SK-N-MC (cell line): ENCODE measurements around the gene DPF3.
"Not testable (repeated sequence)": the region's sequence is repeated elsewhere in the genome, so short reads cannot be mapped to it uniquely, and the experiment has no call there.

Experiments used
- DNase-seq: peaks from one replicate; pipeline ENCODE4 v3.0.0-alpha.2; 2011; ENCODE audit warnings: low read depth, low spot score
- H3K27ac ChIP-seq: fragments of 200-600 bp; sonication (generic); 2 replicates; pipeline ENCODE4 v1.5.1; 2016; ENCODE audit warnings: mixed run types
- H3K36me3 ChIP-seq: fragments of 200-600 bp; sonication (generic); 2 replicates; pipeline ENCODE4 v1.6.1; 2017; ENCODE audit warnings: antibody characterized with exemption, low read length, mixed read lengths; ENCODE audit not compliant: insufficient read depth
- H3K4me3 ChIP-seq: fragments of 200-600 bp; sonication (generic); 2 replicates; pipeline ENCODE4 v1.5.1; 2016
- H3K9ac ChIP-seq: fragments of 200-600 bp; sonication (generic); 2 replicates; pipeline ENCODE4 v1.8.0; 2017; ENCODE audit warnings: mixed run types, mixed read lengths; ENCODE audit not compliant: insufficient read length
- H3K9me3 ChIP-seq: fragments of 200-600 bp; sonication (generic); 2 replicates; pipeline ENCODE4 v1.6.1; 2017; ENCODE audit warnings: low read depth, mild to moderate bottlenecking, antibody characterized with exemption, low read length, moderate library complexity, mixed read lengths
- EZH2 ChIP-seq: fragments of 200-600 bp; sonication (generic); IDR thresholded peaks from one replicate; pipeline ENCODE4 v1.6.1; 2017; ENCODE audit warnings: antibody characterized with exemption
- FOXP2 ChIP-seq: optimal IDR thresholded peaks from 2 replicates; pipeline ENCODE3; 2011; ENCODE audit warnings: mild to moderate bottlenecking, moderate library complexity; ENCODE audit not compliant: insufficient read depth; ENCODE audit errors: extremely low read length, control extremely low read depth
- POLR2AphosphoS5 ChIP-seq: IDR thresholded peaks from 2 replicates; pipeline ENCODE4 v1.6.1; 2012; ENCODE audit warnings: mild to moderate bottlenecking, low read depth, low read length, borderline replicate concordance

Gene DPF3

GRCh38 chr14:72880820-72881219 lies 13.1 kb downstream of the DPF3 start:
- Histone ChIP-seq H3K36me3 (no peaks in the 10 kb centered on the region), H3K27ac (no peak overlapping the region), H3K9ac (no peak overlapping the region), H3K9me3 (no peaks in the 10 kb centered on the region), H3K4me3 (no peak overlapping the region)
- TF ChIP-seq FOXP2 = no peak
- TF ChIP-seq EZH2 = no peak
- TF ChIP-seq POLR2AphosphoS5 = no peak
- DNase-seq = no peak

- no peak overlapping the region for H3K4me3 ChIP-seq
- no peaks in the 10 kb centered on the region for H3K9me3 ChIP-seq
- no peak overlapping the region for H3K27ac ChIP-seq
- H3K36me3 ChIP-seq = no peaks in the 10 kb centered on the region
- DNase-seq = no peak
- no peak for TF ChIP-seq POLR2AphosphoS5
- TF ChIP-seq EZH2 = no peak
- no peak for TF ChIP-seq FOXP2
- no peak overlapping the region for H3K9ac ChIP-seq
These were observed 13.7 kb downstream of the DPF3 start for GRCh38 chr14:72880164-72880563.

- no peak overlapping the region for H3K27ac ChIP-seq
- no peak for DNase-seq
- TF ChIP-seq POLR2AphosphoS5 (no peak), EZH2 (no peak)
- no peaks in the 10 kb centered on the region for H3K9me3 ChIP-seq
- H3K36me3 ChIP-seq = no peaks in the 10 kb centered on the region
- no peak overlapping the region for H3K9ac ChIP-seq
- no peak overlapping the region for H3K4me3 ChIP-seq
These were observed 14.5 kb downstream of the DPF3 start for GRCh38 chr14:72879431-72879830.

- Histone ChIP-seq H3K36me3 (no peaks in the 10 kb centered on the region), H3K9ac (no peak overlapping the region), H3K27ac (no peak overlapping the region), H3K9me3 (no peaks in the 10 kb centered on the region), H3K4me3 (no peak overlapping the region)
- TF ChIP-seq POLR2AphosphoS5 = no peak
- no peak for TF ChIP-seq EZH2
- no peak for TF ChIP-seq FOXP2
- no peak for DNase-seq
These were observed 15.2 kb downstream of the DPF3 start for GRCh38 chr14:72878746-72879145.

- no peak for TF ChIP-seq EZH2
- TF ChIP-seq POLR2AphosphoS5 = no peak
- no peak for TF ChIP-seq FOXP2
- no peak overlapping the region for H3K27ac ChIP-seq
- H3K4me3 ChIP-seq = no peak overlapping the region
- no peak for DNase-seq
- H3K36me3 ChIP-seq = no peaks in the 10 kb centered on the region
- H3K9me3 ChIP-seq = 0 out of 2 replicates have a peak, but pooled peaks cover 2% of the 10 kb centered on the region
- H3K9ac ChIP-seq = no peak overlapping the region
These were observed 17.2 kb downstream of the DPF3 start for GRCh38 chr14:72876710-72877063.

GRCh38 chr14:72876005-72876709 lies 17.7 kb downstream of the DPF3 start:
- DNase-seq = no peak
- no peak for TF ChIP-seq FOXP2
- no peak for TF ChIP-seq POLR2AphosphoS5
- TF ChIP-seq EZH2 = no peak

GRCh38 chr14:72870878-72871277 lies 23.0 kb downstream of the DPF3 start:
- not testable (repeated sequence) for H3K9ac ChIP-seq, H3K9me3 ChIP-seq, H3K27ac ChIP-seq, DNase-seq, H3K4me3 ChIP-seq, H3K36me3 ChIP-seq

More at GRCh38 chr14:72876005-72876709, 17.7 kb downstream of the DPF3 start:
- Histone ChIP-seq H3K9ac (no peak overlapping the region), H3K36me3 (no peaks in the 10 kb centered on the region), H3K4me3 (no peak overlapping the region), H3K9me3 (0 out of 2 replicates have a peak, but pooled peaks cover 2% of the 10 kb centered on the region), H3K27ac (no peak overlapping the region)

- no peak overlapping the region for H3K9ac ChIP-seq
- no peaks in the 10 kb centered on the region for H3K36me3 ChIP-seq
- H3K4me3 ChIP-seq = no peak overlapping the region
- H3K9me3 ChIP-seq = 0 out of 2 replicates have a peak, but pooled peaks cover 2% of the 10 kb centered on the region
- DNase-seq = no peak
- no peak for TF ChIP-seq EZH2
- no peak for TF ChIP-seq POLR2AphosphoS5
- TF ChIP-seq FOXP2 = no peak
- H3K27ac ChIP-seq = no peak overlapping the region
These were observed 24.2 kb downstream of the DPF3 start for GRCh38 chr14:72869407-72870329.
